Measurements from ENCODE around the gene LENEP.

GRCh38 chr1:154961207-154962155 lies 31.9 kb upstream of the LENEP start, which contains the start of gene PYGO2:
- TF ChIP-seq CTCF (IDR thresholded peaks at IDR 0.05) (peak; percentile 56 to 72 (median 70)), POLR2AphosphoS5 (IDR thresholded peaks at IDR 0.05; ENCODE audit: insufficient read depth in 1 of 2, low read depth in 1 of 2) (peak in 1 of 2 donors; percentile 90), POLR2A (IDR thresholded peaks at IDR 0.05) (peak in 1 of 2 donors; percentile 42)

All from vagina (tissue), 2 donors.